Measurements from ENCODE around the gene CATSPER4. TPM values are rescaled to one million over a fixed set of nuclear protein-coding genes. Genes with fewer than 3 reads are reported as not detected.
"Not testable (repeated sequence)": the region's sequence is repeated elsewhere in the genome, so short reads cannot be mapped to it uniquely, and the experiment has no call there.

Gene CATSPER4
- total and polyA plus RNA-seq, 2 experiments from 2014 or later, result 0.31 TPM; not detected in 1

GRCh38 chr1:26225033-26225831, 34.8 kb downstream of the CATSPER4 start:
- no peaks in the 10 kb centered on the region for H3K79me2 ChIP-seq (replicated peaks; ENCODE audit: insufficient read depth)
- DNase-seq (ENCODE audit: low spot score) (peak; percentile 95), ATAC-seq (peak; percentile 96)
- H3F3A ChIP-seq (replicated peaks; ENCODE audit: low read depth), result 0 out of 2 replicates have a peak, but pooled peaks cover 7% of the 10 kb centered on the region
- peaks cover 45% of the 10 kb centered on the region for H3K27me3 Mint-ChIP-seq (ENCODE audit: insufficient read depth, low read depth, poor library complexity)
- no peak overlapping the region for H3K27ac ChIP-seq (ENCODE audit: low read depth)
- peak overlapping the region; percentile 94 for H3K4me2 ChIP-seq
- TF ChIP-seq EZH2phosphoT487 (IDR thresholded peaks at IDR 0.05; ENCODE audit: unreplicated experiment), result no peak
- peak; percentile 79 for TF ChIP-seq POLR2AphosphoS5 (IDR thresholded peaks at IDR 0.05; ENCODE audit: low read depth)
- H3K4me3 ChIP-seq, result peak overlapping the region; percentile 69
- H3K4me3 Mint-ChIP-seq, result peak overlapping the region; percentile 78
- H3K36me3 ChIP-seq (ENCODE audit: insufficient read depth), result no peaks in the 10 kb centered on the region
- H3K9me2 ChIP-seq (ENCODE audit: insufficient read depth), result no peaks in the 10 kb centered on the region
- H4K20me1 ChIP-seq (replicated peaks; ENCODE audit: insufficient read depth), result no peaks in the 10 kb centered on the region
- peaks cover 6% of the 10 kb centered on the region for H3K4me1 Mint-ChIP-seq
- H3K27me3 ChIP-seq (ENCODE audit: insufficient read depth), result peaks cover 60% of the 10 kb centered on the region
- no peaks in the 10 kb centered on the region for H3K36me3 Mint-ChIP-seq (ENCODE audit: low read depth)
- H2AFZ ChIP-seq, result peak overlapping the region; percentile 99
- H3K9me3 Mint-ChIP-seq, result no peaks in the 10 kb centered on the region
- no peak overlapping the region for H3K27ac Mint-ChIP-seq
- peaks cover 12% of the 10 kb centered on the region; the same call in 1 of the 2 replicates for H3K4me1 ChIP-seq (ENCODE audit: insufficient read depth)

DNA sequence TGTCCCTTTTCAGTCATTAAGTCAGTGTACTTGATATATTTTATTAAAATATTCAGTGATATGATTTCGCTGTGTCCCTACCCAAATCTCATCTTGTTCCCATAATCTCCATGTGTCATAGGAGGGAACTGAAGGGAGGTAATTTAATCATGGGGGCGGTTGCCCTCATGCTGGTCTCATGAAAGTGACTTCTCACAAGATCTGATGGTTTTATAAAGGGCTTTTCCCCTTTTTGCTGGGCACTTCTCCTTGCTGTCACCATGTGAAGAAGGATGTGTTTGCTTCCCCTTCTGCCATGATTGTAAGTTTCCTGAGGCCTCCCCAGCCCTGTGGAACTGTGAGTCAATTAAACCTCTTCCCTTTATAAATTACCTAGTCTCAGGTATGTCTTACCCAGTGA, 40.3 kb downstream of the CATSPER4 start:
- not testable (repeated sequence) for H3K36me3 Mint-ChIP-seq (ENCODE audit: low read depth); ATAC-seq; H3K4me1 Mint-ChIP-seq; H3K36me3 ChIP-seq (ENCODE audit: insufficient read depth); H3K4me3 Mint-ChIP-seq; H3K27ac Mint-ChIP-seq; DNase-seq (ENCODE audit: low spot score); H3K4me3 ChIP-seq; H3K9me3 Mint-ChIP-seq; H4K20me1 ChIP-seq (replicated peaks; ENCODE audit: insufficient read depth); H3K9me2 ChIP-seq (ENCODE audit: insufficient read depth); H3K4me2 ChIP-seq; H3K27ac ChIP-seq (ENCODE audit: low read depth); H2AFZ ChIP-seq; H3F3A ChIP-seq (replicated peaks; ENCODE audit: low read depth)
- peaks cover 22% of the 10 kb centered on the region for H3K27me3 Mint-ChIP-seq (ENCODE audit: insufficient read depth, low read depth, poor library complexity)
- H3K4me1 ChIP-seq (ENCODE audit: insufficient read depth), result peaks cover 13% of the 10 kb centered on the region
- peaks cover 24% of the 10 kb centered on the region for H3K27me3 ChIP-seq (ENCODE audit: insufficient read depth)
- peaks cover 14% of the 10 kb centered on the region for H3K79me2 ChIP-seq (replicated peaks; ENCODE audit: insufficient read depth)

DNA sequence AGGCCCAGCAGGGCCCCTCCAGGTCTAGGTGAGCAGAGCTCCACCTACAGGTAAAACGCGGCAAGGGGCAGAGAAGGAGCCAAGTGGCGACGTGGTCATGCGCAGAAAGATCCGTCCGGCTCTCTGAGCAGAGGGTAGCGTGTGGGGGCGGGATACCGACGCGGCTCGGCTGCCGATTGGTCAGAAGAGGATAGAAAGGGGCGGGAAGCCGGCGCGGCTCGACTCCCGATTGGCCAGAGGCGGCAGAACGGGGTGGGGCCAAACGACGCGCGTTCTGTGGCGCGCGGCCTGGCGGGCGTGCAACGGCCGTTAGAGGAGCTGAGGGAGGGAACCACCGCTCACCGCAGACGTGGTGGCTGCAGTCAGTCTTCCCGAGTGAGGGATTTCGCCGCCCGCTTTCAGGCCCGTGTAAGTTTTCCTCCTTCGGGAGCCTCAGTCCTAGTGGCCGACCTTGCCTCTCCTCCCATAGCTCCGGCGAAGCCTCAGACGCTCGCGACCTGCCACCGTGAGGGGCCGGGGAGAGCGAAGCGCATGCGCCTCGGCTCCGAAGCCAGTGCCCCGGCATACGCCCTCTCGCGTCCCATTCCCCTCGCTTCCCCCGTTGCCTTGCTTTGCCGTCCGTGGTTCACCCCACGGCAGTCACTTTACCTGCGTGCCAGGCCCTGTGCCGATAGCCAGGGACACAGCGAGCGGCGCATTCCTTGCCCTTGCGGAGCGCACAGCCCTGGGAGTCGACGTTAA, 43.7 kb downstream of the CATSPER4 start, which contains the start of gene CEP85:
TSS of gene CEP85 (plus strand) at position 298 of the 741 bp plus-strand sequence. CDS start 5,584 bp downstream, outside the sequence.
- peaks cover 6% of the 10 kb centered on the region; the same call in 1 of the 2 replicates for H3K27me3 ChIP-seq (ENCODE audit: insufficient read depth)
- peak within 1 kb of the TSS; percentile 97 for H3K4me2 ChIP-seq
- DNase-seq (ENCODE audit: low spot score) (peak; percentile 99), ATAC-seq (peak; percentile 92)
- peaks cover 7% of the 10 kb centered on the region for H3K27me3 Mint-ChIP-seq (ENCODE audit: insufficient read depth, low read depth, poor library complexity)
- H3F3A ChIP-seq (replicated peaks; ENCODE audit: low read depth), result no peaks in the 10 kb centered on the region
- peaks cover 20% of the 10 kb centered on the region for H3K4me1 ChIP-seq (ENCODE audit: insufficient read depth)
- H3K4me3 Mint-ChIP-seq, result peak within 1 kb of the TSS; percentile 91
- TF ChIP-seq, protein P1, sequence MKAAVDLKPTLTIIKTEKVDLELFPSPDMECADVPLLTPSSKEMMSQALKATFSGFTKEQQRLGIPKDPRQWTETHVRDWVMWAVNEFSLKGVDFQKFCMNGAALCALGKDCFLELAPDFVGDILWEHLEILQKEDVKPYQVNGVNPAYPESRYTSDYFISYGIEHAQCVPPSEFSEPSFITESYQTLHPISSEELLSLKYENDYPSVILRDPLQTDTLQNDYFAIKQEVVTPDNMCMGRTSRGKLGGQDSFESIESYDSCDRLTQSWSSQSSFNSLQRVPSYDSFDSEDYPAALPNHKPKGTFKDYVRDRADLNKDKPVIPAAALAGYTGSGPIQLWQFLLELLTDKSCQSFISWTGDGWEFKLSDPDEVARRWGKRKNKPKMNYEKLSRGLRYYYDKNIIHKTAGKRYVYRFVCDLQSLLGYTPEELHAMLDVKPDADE (IDR thresholded peaks at IDR 0.05), result peak; percentile 46; the same call in 1 of the 2 replicates
- TF ChIP-seq, protein P2, sequence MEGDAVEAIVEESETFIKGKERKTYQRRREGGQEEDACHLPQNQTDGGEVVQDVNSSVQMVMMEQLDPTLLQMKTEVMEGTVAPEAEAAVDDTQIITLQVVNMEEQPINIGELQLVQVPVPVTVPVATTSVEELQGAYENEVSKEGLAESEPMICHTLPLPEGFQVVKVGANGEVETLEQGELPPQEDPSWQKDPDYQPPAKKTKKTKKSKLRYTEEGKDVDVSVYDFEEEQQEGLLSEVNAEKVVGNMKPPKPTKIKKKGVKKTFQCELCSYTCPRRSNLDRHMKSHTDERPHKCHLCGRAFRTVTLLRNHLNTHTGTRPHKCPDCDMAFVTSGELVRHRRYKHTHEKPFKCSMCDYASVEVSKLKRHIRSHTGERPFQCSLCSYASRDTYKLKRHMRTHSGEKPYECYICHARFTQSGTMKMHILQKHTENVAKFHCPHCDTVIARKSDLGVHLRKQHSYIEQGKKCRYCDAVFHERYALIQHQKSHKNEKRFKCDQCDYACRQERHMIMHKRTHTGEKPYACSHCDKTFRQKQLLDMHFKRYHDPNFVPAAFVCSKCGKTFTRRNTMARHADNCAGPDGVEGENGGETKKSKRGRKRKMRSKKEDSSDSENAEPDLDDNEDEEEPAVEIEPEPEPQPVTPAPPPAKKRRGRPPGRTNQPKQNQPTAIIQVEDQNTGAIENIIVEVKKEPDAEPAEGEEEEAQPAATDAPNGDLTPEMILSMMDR (conservative IDR thresholded peaks at IDR 0.05; ENCODE audit: low read depth in 2 of 2), result peak; percentile 84 to 98
- TF ChIP-seq, protein P3, sequence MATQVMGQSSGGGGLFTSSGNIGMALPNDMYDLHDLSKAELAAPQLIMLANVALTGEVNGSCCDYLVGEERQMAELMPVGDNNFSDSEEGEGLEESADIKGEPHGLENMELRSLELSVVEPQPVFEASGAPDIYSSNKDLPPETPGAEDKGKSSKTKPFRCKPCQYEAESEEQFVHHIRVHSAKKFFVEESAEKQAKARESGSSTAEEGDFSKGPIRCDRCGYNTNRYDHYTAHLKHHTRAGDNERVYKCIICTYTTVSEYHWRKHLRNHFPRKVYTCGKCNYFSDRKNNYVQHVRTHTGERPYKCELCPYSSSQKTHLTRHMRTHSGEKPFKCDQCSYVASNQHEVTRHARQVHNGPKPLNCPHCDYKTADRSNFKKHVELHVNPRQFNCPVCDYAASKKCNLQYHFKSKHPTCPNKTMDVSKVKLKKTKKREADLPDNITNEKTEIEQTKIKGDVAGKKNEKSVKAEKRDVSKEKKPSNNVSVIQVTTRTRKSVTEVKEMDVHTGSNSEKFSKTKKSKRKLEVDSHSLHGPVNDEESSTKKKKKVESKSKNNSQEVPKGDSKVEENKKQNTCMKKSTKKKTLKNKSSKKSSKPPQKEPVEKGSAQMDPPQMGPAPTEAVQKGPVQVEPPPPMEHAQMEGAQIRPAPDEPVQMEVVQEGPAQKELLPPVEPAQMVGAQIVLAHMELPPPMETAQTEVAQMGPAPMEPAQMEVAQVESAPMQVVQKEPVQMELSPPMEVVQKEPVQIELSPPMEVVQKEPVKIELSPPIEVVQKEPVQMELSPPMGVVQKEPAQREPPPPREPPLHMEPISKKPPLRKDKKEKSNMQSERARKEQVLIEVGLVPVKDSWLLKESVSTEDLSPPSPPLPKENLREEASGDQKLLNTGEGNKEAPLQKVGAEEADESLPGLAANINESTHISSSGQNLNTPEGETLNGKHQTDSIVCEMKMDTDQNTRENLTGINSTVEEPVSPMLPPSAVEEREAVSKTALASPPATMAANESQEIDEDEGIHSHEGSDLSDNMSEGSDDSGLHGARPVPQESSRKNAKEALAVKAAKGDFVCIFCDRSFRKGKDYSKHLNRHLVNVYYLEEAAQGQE (IDR thresholded peaks at IDR 0.05; ENCODE audit: unreplicated experiment), result no peak
- TF ChIP-seq POLR2AphosphoS5 (IDR thresholded peaks at IDR 0.05; ENCODE audit: low read depth) (peak; percentile 98), CREB1 (CRISPR knock-in tag; IDR thresholded peaks at IDR 0.05; ENCODE audit: low read depth) (peak; percentile 80), NANOG (IDR thresholded peaks at IDR 0.05; ENCODE audit: borderline replicate concordance) (no peak), EZH2 (IDR thresholded peaks at IDR 0.05; ENCODE audit: low read depth, unreplicated experiment) (no peak)
- peaks cover 38% of the 10 kb centered on the region for H4K20me1 ChIP-seq (replicated peaks; ENCODE audit: insufficient read depth)
- H3K9me3 Mint-ChIP-seq, result peaks cover 9% of the 10 kb centered on the region; the same call in 2 of the 3 replicates
- H3K36me3 Mint-ChIP-seq (ENCODE audit: low read depth), result peaks cover 17% of the 10 kb centered on the region
- peak within 1 kb of the TSS; percentile 98 for H2AFZ ChIP-seq
- peaks cover 3% of the 10 kb centered on the region; the same call in 1 of the 2 replicates for H3K36me3 ChIP-seq (ENCODE audit: insufficient read depth)
- peaks cover 48% of the 10 kb centered on the region for H3K79me2 ChIP-seq (replicated peaks; ENCODE audit: insufficient read depth)
- H3K4me1 Mint-ChIP-seq, result peaks cover 25% of the 10 kb centered on the region; the same call in 2 of the 3 replicates
- peak within 1 kb of the TSS; percentile 100 for H3K4me3 ChIP-seq
- H3K27ac ChIP-seq (ENCODE audit: low read depth), result peak within 1 kb of the TSS; percentile 39; the same call in 1 of the 2 replicates
- peak within 1 kb of the TSS; percentile 54 for H3K27ac Mint-ChIP-seq
- no peaks in the 10 kb centered on the region for H3K9me2 ChIP-seq (ENCODE audit: insufficient read depth)

Measured in GM23338 (cell line).